HepG2 (cell line): ENCODE measurements around the gene RANBP2. TPM values are rescaled to one million over a fixed set of nuclear protein-coding genes. Genes with fewer than 3 reads are reported as not detected.

Source experiments
- ASH2L ChIP-seq: fragments of 300-600, 200-600 bp; sonication (generic); IDR thresholded peaks from 2 replicates; pipeline ENCODE4 v1.7.0; 2017; ENCODE audit warnings: low read depth, mild to moderate bottlenecking, moderate library complexity, mixed read lengths, low read length; ENCODE audit not compliant: insufficient read length
- ONECUT2 ChIP-seq: sonication (generic); formaldehyde crosslinking; IDR thresholded peaks from 2 replicates; pipeline ENCODE4 v1.4.0; 2020; ENCODE audit warnings: missing genetic modification reagents
- POGZ ChIP-seq: sonication (generic); formaldehyde crosslinking; IDR thresholded peaks from 2 replicates; pipeline ENCODE4 v1.4.0; 2020; ENCODE audit warnings: mild to moderate bottlenecking, missing genetic modification reagents
- SNAPC2 ChIP-seq: sonication (generic); formaldehyde crosslinking; IDR thresholded peaks from 2 replicates; pipeline ENCODE4 v1.8.1; 2022; ENCODE audit warnings: mild to moderate bottlenecking, missing genetic modification reagents
- polyA plus RNA-seq, 8 experiments: library from polyadenylated mRNA; depleted of rRNA in 3 of 8; stranded (reverse) in 7 of 8; unstranded in 1 of 8; fragments of >200 nt; fragmentation: Illumina TruSeq in 4 of 8; extraction: Trizol in 4 of 8; gene quantifications; 2 replicates each; pipeline versions ENCODE4 v1.2.1 to v1.2.3, GENCODE V29; 2011 to 2016; ENCODE audit warnings: low read depth in 4 of 8, missing spikeins in 1 of 8, mixed read lengths in 1 of 8; ENCODE audit not compliant: insufficient read depth in 1 of 8
- total RNA-seq, 5 experiments: library from RNA; depleted of rRNA; stranded (reverse); fragments of >200 nt; fragmentation: Illumina TruSeq; extraction: Trizol; gene quantifications; 2 replicates each; pipeline ENCODE4 v1.2.3, GENCODE V29; 2016; ENCODE audit warnings: low read depth in 1 of 5
- TF ChIP-seq, protein P1 (sequence below): sonication (generic); formaldehyde crosslinking; IDR thresholded peaks from 2 replicates; pipeline ENCODE4 v1.4.0; 2020; ENCODE audit warnings: mild to moderate bottlenecking, missing genetic modification reagents
- TF ChIP-seq, protein P2 (sequence below): sonication (generic); formaldehyde crosslinking; IDR thresholded peaks from 2 replicates; pipeline ENCODE4 v1.5.0; 2020; ENCODE audit warnings: mild to moderate bottlenecking, missing genetic modification reagents, borderline replicate concordance
- TF ChIP-seq, protein P3 (sequence below): sonication (generic); formaldehyde crosslinking; conservative IDR thresholded peaks from 2 replicates; pipeline ENCODE4 v1.4.0; 2020; ENCODE audit warnings: mild to moderate bottlenecking, missing genetic modification reagents, moderate library complexity
- TF ChIP-seq, protein P4 (sequence below): sonication (generic); formaldehyde crosslinking; IDR thresholded peaks from 2 replicates; pipeline ENCODE4 v1.5.0; 2020; ENCODE audit warnings: mild to moderate bottlenecking, missing genetic modification reagents
- TF ChIP-seq, protein P5 (sequence below): sonication (generic); formaldehyde crosslinking; conservative IDR thresholded peaks from 2 replicates; pipeline ENCODE4 v1.8.0; 2022; ENCODE audit warnings: mild to moderate bottlenecking, moderate library complexity, missing genetic modification reagents

The RANBP2 gene
- total and polyA plus RNA-seq, 2 of the 13 experiments (the other 11 are each of a cell fraction or from before 2014, with no cell fraction given) = 12.2 to 87.0 TPM

DNA sequence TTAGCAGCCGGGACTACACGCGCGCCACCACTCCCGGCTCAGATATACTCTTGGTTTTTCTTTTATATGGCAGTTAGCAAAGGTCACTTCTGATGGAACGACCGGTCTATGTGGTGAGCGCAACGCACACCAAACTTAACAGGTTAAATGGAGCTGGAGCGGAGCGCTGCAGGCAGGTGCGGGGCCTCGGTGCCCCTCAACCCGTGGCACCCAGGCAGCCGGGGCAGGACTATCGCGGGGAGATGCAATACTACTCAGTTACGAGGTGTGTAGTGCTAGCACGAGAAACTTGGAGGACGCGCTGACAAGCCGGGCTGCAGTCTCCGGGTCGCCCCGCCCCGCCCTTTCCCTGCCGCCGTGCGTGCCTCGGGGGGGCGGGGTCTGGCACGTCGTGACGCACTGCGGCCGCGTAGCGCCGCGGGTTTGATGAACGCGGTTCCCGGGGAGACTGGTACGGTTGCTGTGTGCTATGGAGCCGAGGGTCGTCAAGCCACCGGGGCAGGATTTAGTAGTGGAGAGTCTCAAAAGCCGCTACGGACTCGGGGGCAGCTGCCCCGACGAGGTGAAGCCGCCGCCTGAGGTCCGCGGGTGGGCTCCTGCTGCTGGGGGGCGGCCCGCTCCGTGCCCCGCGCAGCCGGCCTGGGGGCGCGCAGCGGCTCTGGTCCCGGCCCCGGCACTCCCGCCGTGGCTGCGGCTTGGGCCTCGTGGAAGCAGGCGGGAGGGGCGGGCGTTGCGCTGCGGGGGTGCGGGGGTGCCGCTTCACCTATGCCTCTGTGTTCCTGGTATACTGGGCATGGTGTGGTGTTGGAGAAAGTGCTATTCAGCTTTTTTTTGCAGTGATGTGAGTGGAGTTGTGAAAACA is 67.3 kb downstream of the RANBP2 start, which contains the start of gene CCDC138 (continued):
- TF ChIP-seq, protein P1, sequence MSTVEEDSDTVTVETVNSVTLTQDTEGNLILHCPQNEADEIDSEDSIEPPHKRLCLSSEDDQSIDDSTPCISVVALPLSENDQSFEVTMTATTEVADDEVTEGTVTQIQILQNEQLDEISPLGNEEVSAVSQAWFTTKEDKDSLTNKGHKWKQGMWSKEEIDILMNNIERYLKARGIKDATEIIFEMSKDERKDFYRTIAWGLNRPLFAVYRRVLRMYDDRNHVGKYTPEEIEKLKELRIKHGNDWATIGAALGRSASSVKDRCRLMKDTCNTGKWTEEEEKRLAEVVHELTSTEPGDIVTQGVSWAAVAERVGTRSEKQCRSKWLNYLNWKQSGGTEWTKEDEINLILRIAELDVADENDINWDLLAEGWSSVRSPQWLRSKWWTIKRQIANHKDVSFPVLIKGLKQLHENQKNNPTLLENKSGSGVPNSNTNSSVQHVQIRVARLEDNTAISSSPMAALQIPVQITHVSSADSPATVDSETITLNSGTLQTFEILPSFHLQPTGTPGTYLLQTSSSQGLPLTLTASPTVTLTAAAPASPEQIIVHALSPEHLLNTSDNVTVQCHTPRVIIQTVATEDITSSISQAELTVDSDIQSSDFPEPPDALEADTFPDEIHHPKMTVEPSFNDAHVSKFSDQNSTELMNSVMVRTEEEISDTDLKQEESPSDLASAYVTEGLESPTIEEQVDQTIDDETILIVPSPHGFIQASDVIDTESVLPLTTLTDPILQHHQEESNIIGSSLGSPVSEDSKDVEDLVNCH (CRISPR knock-in tag) = no peak
- TF ChIP-seq ONECUT2 (no peak), ASH2L (peak; percentile 100), POGZ (CRISPR knock-in tag) (peak; percentile 93), SNAPC2 (no peak)
- TF ChIP-seq, protein P2, sequence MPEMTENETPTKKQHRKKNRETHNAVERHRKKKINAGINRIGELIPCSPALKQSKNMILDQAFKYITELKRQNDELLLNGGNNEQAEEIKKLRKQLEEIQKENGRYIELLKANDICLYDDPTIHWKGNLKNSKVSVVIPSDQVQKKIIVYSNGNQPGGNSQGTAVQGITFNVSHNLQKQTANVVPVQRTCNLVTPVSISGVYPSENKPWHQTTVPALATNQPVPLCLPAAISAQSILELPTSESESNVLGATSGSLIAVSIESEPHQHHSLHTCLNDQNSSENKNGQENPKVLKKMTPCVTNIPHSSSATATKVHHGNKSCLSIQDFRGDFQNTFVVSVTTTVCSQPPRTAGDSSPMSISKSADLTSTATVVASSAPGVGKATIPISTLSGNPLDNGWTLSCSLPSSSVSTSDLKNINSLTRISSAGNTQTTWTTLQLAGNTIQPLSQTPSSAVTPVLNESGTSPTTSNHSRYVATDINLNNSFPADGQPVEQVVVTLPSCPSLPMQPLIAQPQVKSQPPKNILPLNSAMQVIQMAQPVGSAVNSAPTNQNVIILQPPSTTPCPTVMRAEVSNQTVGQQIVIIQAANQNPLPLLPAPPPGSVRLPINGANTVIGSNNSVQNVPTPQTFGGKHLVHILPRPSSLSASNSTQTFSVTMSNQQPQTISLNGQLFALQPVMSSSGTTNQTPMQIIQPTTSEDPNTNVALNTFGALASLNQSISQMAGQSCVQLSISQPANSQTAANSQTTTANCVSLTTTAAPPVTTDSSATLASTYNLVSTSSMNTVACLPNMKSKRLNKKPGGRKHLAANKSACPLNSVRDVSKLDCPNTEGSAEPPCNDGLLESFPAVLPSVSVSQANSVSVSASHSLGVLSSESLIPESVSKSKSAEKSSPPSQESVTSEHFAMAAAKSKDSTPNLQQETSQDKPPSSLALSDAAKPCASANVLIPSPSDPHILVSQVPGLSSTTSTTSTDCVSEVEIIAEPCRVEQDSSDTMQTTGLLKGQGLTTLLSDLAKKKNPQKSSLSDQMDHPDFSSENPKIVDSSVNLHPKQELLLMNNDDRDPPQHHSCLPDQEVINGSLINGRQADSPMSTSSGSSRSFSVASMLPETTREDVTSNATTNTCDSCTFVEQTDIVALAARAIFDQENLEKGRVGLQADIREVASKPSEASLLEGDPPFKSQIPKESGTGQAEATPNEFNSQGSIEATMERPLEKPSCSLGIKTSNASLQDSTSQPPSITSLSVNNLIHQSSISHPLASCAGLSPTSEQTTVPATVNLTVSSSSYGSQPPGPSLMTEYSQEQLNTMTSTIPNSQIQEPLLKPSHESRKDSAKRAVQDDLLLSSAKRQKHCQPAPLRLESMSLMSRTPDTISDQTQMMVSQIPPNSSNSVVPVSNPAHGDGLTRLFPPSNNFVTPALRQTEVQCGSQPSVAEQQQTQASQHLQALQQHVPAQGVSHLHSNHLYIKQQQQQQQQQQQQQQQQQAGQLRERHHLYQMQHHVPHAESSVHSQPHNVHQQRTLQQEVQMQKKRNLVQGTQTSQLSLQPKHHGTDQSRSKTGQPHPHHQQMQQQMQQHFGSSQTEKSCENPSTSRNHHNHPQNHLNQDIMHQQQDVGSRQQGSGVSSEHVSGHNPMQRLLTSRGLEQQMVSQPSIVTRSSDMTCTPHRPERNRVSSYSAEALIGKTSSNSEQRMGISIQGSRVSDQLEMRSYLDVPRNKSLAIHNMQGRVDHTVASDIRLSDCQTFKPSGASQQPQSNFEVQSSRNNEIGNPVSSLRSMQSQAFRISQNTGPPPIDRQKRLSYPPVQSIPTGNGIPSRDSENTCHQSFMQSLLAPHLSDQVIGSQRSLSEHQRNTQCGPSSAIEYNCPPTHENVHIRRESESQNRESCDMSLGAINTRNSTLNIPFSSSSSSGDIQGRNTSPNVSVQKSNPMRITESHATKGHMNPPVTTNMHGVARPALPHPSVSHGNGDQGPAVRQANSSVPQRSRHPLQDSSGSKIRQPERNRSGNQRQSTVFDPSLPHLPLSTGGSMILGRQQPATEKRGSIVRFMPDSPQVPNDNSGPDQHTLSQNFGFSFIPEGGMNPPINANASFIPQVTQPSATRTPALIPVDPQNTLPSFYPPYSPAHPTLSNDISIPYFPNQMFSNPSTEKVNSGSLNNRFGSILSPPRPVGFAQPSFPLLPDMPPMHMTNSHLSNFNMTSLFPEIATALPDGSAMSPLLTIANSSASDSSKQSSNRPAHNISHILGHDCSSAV = peak; percentile 33; the same call in 1 of the 2 replicates
- TF ChIP-seq, protein P3, sequence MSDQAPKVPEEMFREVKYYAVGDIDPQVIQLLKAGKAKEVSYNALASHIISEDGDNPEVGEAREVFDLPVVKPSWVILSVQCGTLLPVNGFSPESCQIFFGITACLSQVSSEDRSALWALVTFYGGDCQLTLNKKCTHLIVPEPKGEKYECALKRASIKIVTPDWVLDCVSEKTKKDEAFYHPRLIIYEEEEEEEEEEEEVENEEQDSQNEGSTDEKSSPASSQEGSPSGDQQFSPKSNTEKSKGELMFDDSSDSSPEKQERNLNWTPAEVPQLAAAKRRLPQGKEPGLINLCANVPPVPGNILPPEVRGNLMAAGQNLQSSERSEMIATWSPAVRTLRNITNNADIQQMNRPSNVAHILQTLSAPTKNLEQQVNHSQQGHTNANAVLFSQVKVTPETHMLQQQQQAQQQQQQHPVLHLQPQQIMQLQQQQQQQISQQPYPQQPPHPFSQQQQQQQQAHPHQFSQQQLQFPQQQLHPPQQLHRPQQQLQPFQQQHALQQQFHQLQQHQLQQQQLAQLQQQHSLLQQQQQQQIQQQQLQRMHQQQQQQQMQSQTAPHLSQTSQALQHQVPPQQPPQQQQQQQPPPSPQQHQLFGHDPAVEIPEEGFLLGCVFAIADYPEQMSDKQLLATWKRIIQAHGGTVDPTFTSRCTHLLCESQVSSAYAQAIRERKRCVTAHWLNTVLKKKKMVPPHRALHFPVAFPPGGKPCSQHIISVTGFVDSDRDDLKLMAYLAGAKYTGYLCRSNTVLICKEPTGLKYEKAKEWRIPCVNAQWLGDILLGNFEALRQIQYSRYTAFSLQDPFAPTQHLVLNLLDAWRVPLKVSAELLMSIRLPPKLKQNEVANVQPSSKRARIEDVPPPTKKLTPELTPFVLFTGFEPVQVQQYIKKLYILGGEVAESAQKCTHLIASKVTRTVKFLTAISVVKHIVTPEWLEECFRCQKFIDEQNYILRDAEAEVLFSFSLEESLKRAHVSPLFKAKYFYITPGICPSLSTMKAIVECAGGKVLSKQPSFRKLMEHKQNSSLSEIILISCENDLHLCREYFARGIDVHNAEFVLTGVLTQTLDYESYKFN (CRISPR knock-in tag) = peak; percentile 32; the same call in 1 of the 2 replicates
- TF ChIP-seq, protein P4, sequence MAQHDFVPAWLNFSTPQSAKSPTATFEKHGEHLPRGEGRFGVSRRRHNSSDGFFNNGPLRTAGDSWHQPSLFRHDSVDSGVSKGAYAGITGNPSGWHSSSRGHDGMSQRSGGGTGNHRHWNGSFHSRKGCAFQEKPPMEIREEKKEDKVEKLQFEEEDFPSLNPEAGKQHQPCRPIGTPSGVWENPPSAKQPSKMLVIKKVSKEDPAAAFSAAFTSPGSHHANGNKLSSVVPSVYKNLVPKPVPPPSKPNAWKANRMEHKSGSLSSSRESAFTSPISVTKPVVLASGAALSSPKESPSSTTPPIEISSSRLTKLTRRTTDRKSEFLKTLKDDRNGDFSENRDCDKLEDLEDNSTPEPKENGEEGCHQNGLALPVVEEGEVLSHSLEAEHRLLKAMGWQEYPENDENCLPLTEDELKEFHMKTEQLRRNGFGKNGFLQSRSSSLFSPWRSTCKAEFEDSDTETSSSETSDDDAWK (CRISPR knock-in tag) = no peak
- TF ChIP-seq, protein P5, sequence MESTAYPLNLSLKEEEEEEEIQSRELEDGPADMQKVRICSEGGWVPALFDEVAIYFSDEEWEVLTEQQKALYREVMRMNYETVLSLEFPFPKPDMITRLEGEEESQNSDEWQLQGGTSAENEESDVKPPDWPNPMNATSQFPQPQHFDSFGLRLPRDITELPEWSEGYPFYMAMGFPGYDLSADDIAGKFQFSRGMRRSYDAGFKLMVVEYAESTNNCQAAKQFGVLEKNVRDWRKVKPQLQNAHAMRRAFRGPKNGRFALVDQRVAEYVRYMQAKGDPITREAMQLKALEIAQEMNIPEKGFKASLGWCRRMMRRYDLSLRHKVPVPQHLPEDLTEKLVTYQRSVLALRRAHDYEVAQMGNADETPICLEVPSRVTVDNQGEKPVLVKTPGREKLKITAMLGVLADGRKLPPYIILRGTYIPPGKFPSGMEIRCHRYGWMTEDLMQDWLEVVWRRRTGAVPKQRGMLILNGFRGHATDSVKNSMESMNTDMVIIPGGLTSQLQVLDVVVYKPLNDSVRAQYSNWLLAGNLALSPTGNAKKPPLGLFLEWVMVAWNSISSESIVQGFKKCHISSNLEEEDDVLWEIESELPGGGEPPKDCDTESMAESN (CRISPR knock-in tag) = peak; percentile 80; the same call in 1 of the 2 replicates
